HG02981 (cell line): ENCODE results near the gene IL34.

Experiments
- ATAC-seq: cut with Tn5 transposase; IDR thresholded peaks from one replicate; pipeline ENCODE4 v1.9.1; 2021; ENCODE audit warnings: mild to moderate bottlenecking, moderate library complexity; ENCODE audit not compliant: unreplicated experiment

The IL34 gene

GRCh38 chr16:70676675-70677498 lies 30.5 kb downstream of the IL34 start:
- no peak for ATAC-seq

GRCh38 chr16:70677499-70678120 lies 31.3 kb downstream of the IL34 start:
- no peak for ATAC-seq

- ATAC-seq, result no peak
Observed at GRCh38 chr16:70678121-70678897, 31.9 kb downstream of the IL34 start.

GRCh38 chr16:70678898-70679670 lies 32.7 kb downstream of the IL34 start:
- no peak for ATAC-seq

- ATAC-seq, result no peak
Observed at GRCh38 chr16:70679671-70680494, 33.5 kb downstream of the IL34 start.

- no peak for ATAC-seq
Observed at GRCh38 chr16:70680495-70681381, 34.4 kb downstream of the IL34 start.

- ATAC-seq, result no peak
Observed at GRCh38 chr16:70681382-70682238, 35.3 kb downstream of the IL34 start.

- ATAC-seq, result no peak
Observed at GRCh38 chr16:70682239-70683145, 36.1 kb downstream of the IL34 start.

GRCh38 chr16:70683146-70683944 lies 37.0 kb downstream of the IL34 start:
- no peak for ATAC-seq

- ATAC-seq, result no peak
Observed at GRCh38 chr16:70684146-70685060, 38.0 kb downstream of the IL34 start.

- ATAC-seq, result no peak
Observed at GRCh38 chr16:70685061-70685937, 38.9 kb downstream of the IL34 start.

GRCh38 chr16:70685938-70686375 lies 39.6 kb downstream of the IL34 start, which contains the start of gene MTSS2:
TSS of gene MTSS2 (minus strand) at chr16:70686053. CDS start at chr16:70685791, 262 bp downstream.
- ATAC-seq, result no peak

- ATAC-seq, result no peak
Observed at GRCh38 chr16:70686376-70687101, 40.2 kb downstream of the IL34 start.
